Fibroblast of peridontal ligament (primary cell): Measurements from ENCODE around the gene LRCH4.

Experiments used
- DNase-seq: peaks from one replicate; pipeline ENCODE4 v3.0.0-alpha.2; 2010; ENCODE audit errors: extremely low read depth

The LRCH4 gene

GRCh38 chr7:100604976-100605911 lies 19.3 kb upstream of the LRCH4 start:
- no peak for DNase-seq

- DNase-seq, result peak; percentile 37
Measured at GRCh38 chr7:100604028-100604975, 18.4 kb upstream of the LRCH4 start.

- DNase-seq, result no peak
Measured at GRCh38 chr7:100603726-100604027, 17.7 kb upstream of the LRCH4 start.

- peak; percentile 86 for DNase-seq
Measured at GRCh38 chr7:100602889-100603725, 17.2 kb upstream of the LRCH4 start.

GRCh38 chr7:100600730-100601038 lies 14.8 kb upstream of the LRCH4 start:
- no peak for DNase-seq

GRCh38 chr7:100599911-100600729 lies 14.2 kb upstream of the LRCH4 start:
- no peak for DNase-seq

- DNase-seq, result peak; percentile 61
Measured at GRCh38 chr7:100598425-100598824, 12.5 kb upstream of the LRCH4 start.

- no peak for DNase-seq
Measured at GRCh38 chr7:100595188-100595587, 9.3 kb upstream of the LRCH4 start.

- DNase-seq, result no peak
Measured at GRCh38 chr7:100591596-100591995, 5.7 kb upstream of the LRCH4 start.

- no peak for DNase-seq
Measured at GRCh38 chr7:100590077-100590737, 4.3 kb upstream of the LRCH4 start.

- no peak for DNase-seq
Measured at GRCh38 chr7:100589341-100589947, 3.5 kb upstream of the LRCH4 start.

- DNase-seq, result no peak
Measured at GRCh38 chr7:100588438-100588837, 2.5 kb upstream of the LRCH4 start.

GRCh38 chr7:100586266-100587025 lies 517 bp upstream of the LRCH4 start, which contains the start of gene FBXO24:
Gene FBXO24 (plus strand): TSS chr7:100586328. CDS start chr7:100586626, 298 bp downstream.
- peak; percentile 100 for DNase-seq

- DNase-seq, result peak; percentile 81
Measured at GRCh38 chr7:100584683-100585510, 1.0 kb downstream of the LRCH4 start.

GRCh38 chr7:100584054-100584682 lies 1.8 kb downstream of the LRCH4 start:
- DNase-seq, result no peak

GRCh38 chr7:100583132-100584053 lies 2.5 kb downstream of the LRCH4 start:
- DNase-seq, result no peak

GRCh38 chr7:100582650-100583049 lies 3.3 kb downstream of the LRCH4 start:
- no peak for DNase-seq
